ENCODE measurements around the gene TBC1D30.

DNA sequence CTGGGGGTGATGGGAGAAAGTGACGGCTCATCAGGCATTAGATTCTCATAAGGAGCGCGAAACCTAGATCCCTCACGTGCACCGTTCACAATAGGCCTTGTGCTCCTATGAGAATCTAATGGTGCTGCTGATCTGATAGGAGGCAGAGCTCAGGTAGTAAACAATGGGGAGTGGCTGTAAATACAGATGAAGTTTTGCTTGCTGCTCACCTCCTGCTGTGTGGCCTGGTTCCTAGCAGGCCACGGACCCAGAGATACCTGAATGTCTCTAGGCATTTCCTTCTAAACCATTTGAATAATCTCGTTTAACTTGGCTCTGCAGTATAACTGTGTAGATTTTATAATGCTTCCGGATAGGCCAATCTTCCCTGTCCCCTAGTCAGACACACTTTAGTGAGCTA lies 13.0 kb downstream of the TBC1D30 start:
- TF ChIP-seq CTCF (IDR thresholded peaks at IDR 0.05) (no peak), POLR2AphosphoS5 (IDR thresholded peaks at IDR 0.05; ENCODE audit: low read depth, low read length) (no peak)
- TF ChIP-seq, protein P1, sequence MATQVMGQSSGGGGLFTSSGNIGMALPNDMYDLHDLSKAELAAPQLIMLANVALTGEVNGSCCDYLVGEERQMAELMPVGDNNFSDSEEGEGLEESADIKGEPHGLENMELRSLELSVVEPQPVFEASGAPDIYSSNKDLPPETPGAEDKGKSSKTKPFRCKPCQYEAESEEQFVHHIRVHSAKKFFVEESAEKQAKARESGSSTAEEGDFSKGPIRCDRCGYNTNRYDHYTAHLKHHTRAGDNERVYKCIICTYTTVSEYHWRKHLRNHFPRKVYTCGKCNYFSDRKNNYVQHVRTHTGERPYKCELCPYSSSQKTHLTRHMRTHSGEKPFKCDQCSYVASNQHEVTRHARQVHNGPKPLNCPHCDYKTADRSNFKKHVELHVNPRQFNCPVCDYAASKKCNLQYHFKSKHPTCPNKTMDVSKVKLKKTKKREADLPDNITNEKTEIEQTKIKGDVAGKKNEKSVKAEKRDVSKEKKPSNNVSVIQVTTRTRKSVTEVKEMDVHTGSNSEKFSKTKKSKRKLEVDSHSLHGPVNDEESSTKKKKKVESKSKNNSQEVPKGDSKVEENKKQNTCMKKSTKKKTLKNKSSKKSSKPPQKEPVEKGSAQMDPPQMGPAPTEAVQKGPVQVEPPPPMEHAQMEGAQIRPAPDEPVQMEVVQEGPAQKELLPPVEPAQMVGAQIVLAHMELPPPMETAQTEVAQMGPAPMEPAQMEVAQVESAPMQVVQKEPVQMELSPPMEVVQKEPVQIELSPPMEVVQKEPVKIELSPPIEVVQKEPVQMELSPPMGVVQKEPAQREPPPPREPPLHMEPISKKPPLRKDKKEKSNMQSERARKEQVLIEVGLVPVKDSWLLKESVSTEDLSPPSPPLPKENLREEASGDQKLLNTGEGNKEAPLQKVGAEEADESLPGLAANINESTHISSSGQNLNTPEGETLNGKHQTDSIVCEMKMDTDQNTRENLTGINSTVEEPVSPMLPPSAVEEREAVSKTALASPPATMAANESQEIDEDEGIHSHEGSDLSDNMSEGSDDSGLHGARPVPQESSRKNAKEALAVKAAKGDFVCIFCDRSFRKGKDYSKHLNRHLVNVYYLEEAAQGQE (IDR thresholded peaks at IDR 0.05; ENCODE audit: insufficient read depth in 1 of 2, low read depth in 2 of 2, low read length in 1 of 2), result no peak

Measured in Panc1 (cell line).